ENCODE data around the gene RHOXF2B.
"Not testable (repeated sequence)": the region's sequence is repeated elsewhere in the genome, so short reads cannot be mapped to it uniquely, and the experiment has no call there.

Gene RHOXF2B

GRCh38 chrX:120036704-120037103, 40.8 kb downstream of the RHOXF2B start:
- no peaks in the 10 kb centered on the region for H3K36me3 ChIP-seq (ENCODE audit: control insufficient read depth in 2 of 2, insufficient read depth in 1 of 2, low read length in 2 of 2)
- TF ChIP-seq ZNF514 (tag by site-specific recombination; IDR thresholded peaks at IDR 0.05) (no peak), ZNF768 (tag by site-specific recombination; IDR thresholded peaks at IDR 0.05) (no peak), ZNF654 (tag by site-specific recombination; IDR thresholded peaks at IDR 0.05; ENCODE audit: low read depth) (no peak), PBX3 (CRISPR knock-in tag; IDR thresholded peaks at IDR 0.05) (no peak), ZNF146 (tag by site-specific recombination; IDR thresholded peaks at IDR 0.05) (no peak), HIC1 (tag by site-specific recombination; IDR thresholded peaks at IDR 0.05) (no peak), ZNF548 (tag by site-specific recombination; IDR thresholded peaks at IDR 0.05) (no peak), KLF10 (tag by site-specific recombination; IDR thresholded peaks at IDR 0.05) (no peak), ZNF585B (tag by site-specific recombination; IDR thresholded peaks at IDR 0.05) (no peak), ZBTB26 (tag by site-specific recombination; optimal IDR thresholded peaks at IDR 0.05) (no peak)
- no peak overlapping the region for H3K27ac ChIP-seq (ENCODE audit: extremely low read depth, low read depth, low read length)
- no peaks in the 10 kb centered on the region for H3K9me3 ChIP-seq (ENCODE audit: control insufficient read depth, insufficient read depth, low read depth, low read length)
- H3K4me1 ChIP-seq (ENCODE audit: control insufficient read depth, insufficient read depth, low read length): no peaks in the 10 kb centered on the region
- H3K4me3 ChIP-seq (ENCODE audit: low read depth, low read length): no peak overlapping the region
- ChIA-PET POLR2A (no interaction called here), CTCF (interaction anchor here (0.7 to 4.6 kb wide), 3 partner anchors 9 to 257 kb away, joined by 4 to 20 read pairs (median 6); no protein-coding TSS in a partner anchor)

- H3K4me1 ChIP-seq (ENCODE audit: control insufficient read depth, insufficient read depth, low read length); H3K4me3 ChIP-seq (ENCODE audit: low read depth, low read length); H3K9me3 ChIP-seq (ENCODE audit: control insufficient read depth, insufficient read depth, low read depth, low read length); H3K36me3 ChIP-seq (ENCODE audit: control insufficient read depth in 2 of 2, insufficient read depth in 1 of 2, low read length in 2 of 2); H3K27ac ChIP-seq (ENCODE audit: extremely low read depth, low read depth, low read length): not testable (repeated sequence)
- CTCF ChIA-PET: interaction anchor here (0.6 to 4.6 kb wide), 5 partner anchors 8 to 177 kb away, joined by 3 to 20 read pairs (median 4); no protein-coding TSS in a partner anchor
- POLR2A ChIA-PET: interaction anchor here (1.1 kb wide), 1 partner anchor 14 kb away, joined by 3 read pairs; no protein-coding TSS in a partner anchor
Measured at GRCh38 chrX:120035522-120036309, 41.8 kb downstream of the RHOXF2B start.

GRCh38 chrX:120029354-120029753, 48.1 kb downstream of the RHOXF2B start:
- Histone ChIP-seq H3K4me3 (ENCODE audit: low read depth, low read length) (no peak overlapping the region), H3K4me1 (ENCODE audit: control insufficient read depth, insufficient read depth, low read length) (no peaks in the 10 kb centered on the region), H3K36me3 (ENCODE audit: control insufficient read depth in 2 of 2, insufficient read depth in 1 of 2, low read length in 2 of 2) (no peaks in the 10 kb centered on the region), H3K9me3 (ENCODE audit: control insufficient read depth, insufficient read depth, low read depth, low read length) (no peaks in the 10 kb centered on the region; the same call in 1 of the 2 replicates), H3K27ac (ENCODE audit: extremely low read depth, low read depth, low read length) (no peak overlapping the region)
- POLR2A ChIA-PET: no interaction called here
- CTCF ChIA-PET: interaction anchor here (1.0 kb wide), 1 partner anchor 183 kb away, joined by 3 read pairs; no protein-coding TSS in a partner anchor
- no peak for TF ChIP-seq ZNF623 (tag by site-specific recombination; IDR thresholded peaks at IDR 0.05)
- TF ChIP-seq SP3 (tag by site-specific recombination; IDR thresholded peaks at IDR 0.05): no peak
- no peak for TF ChIP-seq ZNF24 (tag by site-specific recombination; IDR thresholded peaks at IDR 0.05)
- no peak for TF ChIP-seq KLF16 (tag by site-specific recombination; IDR thresholded peaks at IDR 0.05)
- TF ChIP-seq ZNF239 (tag by site-specific recombination; IDR thresholded peaks at IDR 0.05): no peak
- TF ChIP-seq ZNF148 (tag by site-specific recombination; IDR thresholded peaks at IDR 0.05; ENCODE audit: borderline replicate concordance): no peak
- no peak for TF ChIP-seq ZNF658 (tag by site-specific recombination; IDR thresholded peaks at IDR 0.05)
- TF ChIP-seq ZNF792 (tag by site-specific recombination; IDR thresholded peaks at IDR 0.05): no peak
- no peak for TF ChIP-seq ZNF223 (tag by site-specific recombination; IDR thresholded peaks at IDR 0.05)
- TF ChIP-seq SALL2 (tag by site-specific recombination; IDR thresholded peaks at IDR 0.05; ENCODE audit: borderline replicate concordance): no peak
- TF ChIP-seq ZNF561 (tag by site-specific recombination; IDR thresholded peaks at IDR 0.05; ENCODE audit: borderline replicate concordance): no peak
- TF ChIP-seq ZNF23 (tag by site-specific recombination; IDR thresholded peaks at IDR 0.05; ENCODE audit: borderline replicate concordance): no peak
